Glutamatergic neuron (in vitro differentiated cells): ENCODE results near the gene ALKBH3. TPM values are rescaled to one million over a fixed set of nuclear protein-coding genes. Genes with fewer than 3 reads are reported as not detected.

Experiments
- DNase-seq: peaks from one replicate; pipeline ENCODE4 v3.0.0; 2022
- H3K27ac Mint-ChIP-seq: one replicate; pipeline ENCODE4 v1.8.0; 2020; ENCODE audit warnings: mild to moderate bottlenecking, mixed read lengths, inconsistent platforms; ENCODE audit not compliant: unreplicated experiment
- H3K27me3 Mint-ChIP-seq: one replicate; pipeline ENCODE4 v1.8.0; 2020; ENCODE audit warnings: mild to moderate bottlenecking, moderate library complexity, mixed read lengths, inconsistent platforms; ENCODE audit not compliant: unreplicated experiment
- H3K36me3 Mint-ChIP-seq: one replicate; pipeline ENCODE4 v1.8.0; 2020; ENCODE audit warnings: mild to moderate bottlenecking, mixed read lengths, inconsistent platforms; ENCODE audit not compliant: unreplicated experiment
- H3K4me1 Mint-ChIP-seq: one replicate; pipeline ENCODE4 v1.8.0; 2020; ENCODE audit warnings: mild to moderate bottlenecking, low read depth, mixed read lengths, inconsistent platforms; ENCODE audit not compliant: unreplicated experiment
- H3K4me3 Mint-ChIP-seq: one replicate; pipeline ENCODE4 v1.8.0; 2020; ENCODE audit warnings: mild to moderate bottlenecking, mixed read lengths, inconsistent platforms; ENCODE audit not compliant: unreplicated experiment
- H3K9me3 Mint-ChIP-seq: one replicate; pipeline ENCODE4 v1.8.0; 2020; ENCODE audit warnings: mild to moderate bottlenecking, moderate library complexity, mixed read lengths, inconsistent platforms; ENCODE audit not compliant: unreplicated experiment
- total RNA-seq: library from RNA; stranded (reverse); fragmentation: NEBNext Ultra II Directional; extraction: Animal tissue kit (Norgen Biotek cat#: 25700); gene quantifications from one replicate; pipeline ENCODE4 v1.2.1, GENCODE V29; 2021; ENCODE audit not compliant: unreplicated experiment
- TF ChIP-seq, protein P1 (sequence below): fragments of 200-600 bp; sonication (generic); IDR thresholded peaks from one replicate; pipeline ENCODE4 v1.5.0; 2021; ENCODE audit not compliant: partially characterized antibody, unreplicated experiment

Gene ALKBH3
- total RNA-seq, 1 donor from 2014 or later: 30.4 TPM

DNA sequence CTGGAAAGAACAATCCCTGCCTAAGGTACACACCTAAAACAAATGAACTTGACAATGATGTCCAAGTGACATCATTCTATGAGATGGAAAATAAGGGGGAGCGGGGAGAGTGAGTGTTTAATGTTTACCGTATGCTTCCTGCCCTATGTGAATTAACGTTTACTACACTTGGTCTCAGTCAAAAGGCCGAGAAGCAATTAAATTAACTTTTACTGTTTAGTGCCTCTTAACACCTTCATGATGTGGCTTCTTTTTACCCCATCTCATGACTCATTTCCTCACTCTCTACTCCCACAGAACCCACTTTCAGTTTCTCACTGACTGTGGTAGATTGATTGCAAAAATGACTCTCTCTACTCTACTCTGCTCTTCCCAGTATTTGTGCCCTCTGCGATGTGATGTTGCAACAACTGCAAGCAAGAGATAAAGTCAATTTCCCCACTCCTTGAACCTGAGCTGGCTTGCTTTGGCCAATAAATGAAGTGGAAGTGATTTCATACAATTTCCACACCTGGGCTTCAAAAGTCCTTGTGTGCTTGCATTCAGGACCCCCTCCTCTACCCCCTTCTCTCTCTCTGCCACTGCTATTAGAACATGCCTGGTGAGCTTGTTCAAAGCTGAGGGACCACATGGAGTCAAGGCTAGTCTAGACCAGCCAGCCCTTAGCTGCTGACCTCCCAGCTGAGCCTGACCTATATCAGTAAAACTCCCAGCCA, 11.6 kb upstream of the ALKBH3 start:
- TF ChIP-seq, protein P1, sequence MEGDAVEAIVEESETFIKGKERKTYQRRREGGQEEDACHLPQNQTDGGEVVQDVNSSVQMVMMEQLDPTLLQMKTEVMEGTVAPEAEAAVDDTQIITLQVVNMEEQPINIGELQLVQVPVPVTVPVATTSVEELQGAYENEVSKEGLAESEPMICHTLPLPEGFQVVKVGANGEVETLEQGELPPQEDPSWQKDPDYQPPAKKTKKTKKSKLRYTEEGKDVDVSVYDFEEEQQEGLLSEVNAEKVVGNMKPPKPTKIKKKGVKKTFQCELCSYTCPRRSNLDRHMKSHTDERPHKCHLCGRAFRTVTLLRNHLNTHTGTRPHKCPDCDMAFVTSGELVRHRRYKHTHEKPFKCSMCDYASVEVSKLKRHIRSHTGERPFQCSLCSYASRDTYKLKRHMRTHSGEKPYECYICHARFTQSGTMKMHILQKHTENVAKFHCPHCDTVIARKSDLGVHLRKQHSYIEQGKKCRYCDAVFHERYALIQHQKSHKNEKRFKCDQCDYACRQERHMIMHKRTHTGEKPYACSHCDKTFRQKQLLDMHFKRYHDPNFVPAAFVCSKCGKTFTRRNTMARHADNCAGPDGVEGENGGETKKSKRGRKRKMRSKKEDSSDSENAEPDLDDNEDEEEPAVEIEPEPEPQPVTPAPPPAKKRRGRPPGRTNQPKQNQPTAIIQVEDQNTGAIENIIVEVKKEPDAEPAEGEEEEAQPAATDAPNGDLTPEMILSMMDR: no peak
- Mint-ChIP-seq H3K27me3 (peaks cover 5% of the 10 kb centered on the region), H3K27ac (no peak overlapping the region), H3K4me3 (no peak overlapping the region), H3K4me1 (no peaks in the 10 kb centered on the region), H3K9me3 (no peaks in the 10 kb centered on the region), H3K36me3 (no peaks in the 10 kb centered on the region)
- no peak for DNase-seq

DNA sequence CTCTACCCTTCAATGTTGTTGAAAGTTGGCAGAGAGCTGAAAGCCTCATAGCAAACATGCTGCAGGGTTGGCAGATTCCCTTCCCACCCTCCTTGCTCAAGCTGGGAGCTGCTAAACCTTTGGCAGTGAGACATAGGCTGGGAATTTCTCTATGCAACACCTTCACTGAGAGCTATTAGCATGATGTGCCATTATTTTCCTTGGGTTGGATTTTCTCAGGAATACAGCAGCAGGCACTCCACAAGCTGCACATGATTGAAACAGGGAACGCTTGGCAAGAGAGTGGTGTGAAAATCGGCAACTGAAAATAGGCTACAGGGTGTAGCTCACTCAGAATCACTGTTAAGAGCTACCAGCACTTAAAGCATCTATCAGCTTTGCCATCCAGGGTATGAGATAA, 9.6 kb upstream of the ALKBH3 start:
- no peaks in the 10 kb centered on the region for H3K4me1 Mint-ChIP-seq
- peaks cover 5% of the 10 kb centered on the region for H3K27me3 Mint-ChIP-seq
- TF ChIP-seq, protein P1: no peak
- no peak overlapping the region for H3K4me3 Mint-ChIP-seq
- no peak for DNase-seq
- H3K27ac Mint-ChIP-seq: no peak overlapping the region
- no peaks in the 10 kb centered on the region for H3K9me3 Mint-ChIP-seq
- H3K36me3 Mint-ChIP-seq: no peaks in the 10 kb centered on the region

DNA sequence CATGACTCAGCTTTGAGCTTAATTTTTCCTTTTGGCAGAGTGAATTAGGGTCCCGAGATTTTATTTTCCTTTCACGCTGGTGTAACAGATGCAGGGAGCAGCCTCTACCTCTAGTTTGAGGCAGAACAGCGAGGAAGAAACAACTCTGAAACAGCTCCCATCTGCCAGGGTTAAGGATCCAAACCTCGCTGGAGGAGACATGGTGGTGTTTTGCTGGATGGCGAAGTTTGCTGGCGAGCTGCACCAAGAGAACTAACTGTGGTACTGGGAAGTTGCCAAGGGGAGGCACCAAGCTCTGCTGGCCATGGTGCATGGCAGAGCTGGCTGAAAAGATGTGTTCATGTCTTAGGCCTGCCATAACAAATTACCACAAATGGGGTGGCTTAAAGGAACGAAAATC, 7.6 kb upstream of the ALKBH3 start:
- H3K4me1 Mint-ChIP-seq: no peaks in the 10 kb centered on the region
- no peak overlapping the region for H3K4me3 Mint-ChIP-seq
- H3K36me3 Mint-ChIP-seq: no peaks in the 10 kb centered on the region
- no peak for DNase-seq
- TF ChIP-seq, protein P1: no peak
- H3K9me3 Mint-ChIP-seq: no peaks in the 10 kb centered on the region
- no peak overlapping the region for H3K27ac Mint-ChIP-seq
- peaks cover 7% of the 10 kb centered on the region for H3K27me3 Mint-ChIP-seq

DNA sequence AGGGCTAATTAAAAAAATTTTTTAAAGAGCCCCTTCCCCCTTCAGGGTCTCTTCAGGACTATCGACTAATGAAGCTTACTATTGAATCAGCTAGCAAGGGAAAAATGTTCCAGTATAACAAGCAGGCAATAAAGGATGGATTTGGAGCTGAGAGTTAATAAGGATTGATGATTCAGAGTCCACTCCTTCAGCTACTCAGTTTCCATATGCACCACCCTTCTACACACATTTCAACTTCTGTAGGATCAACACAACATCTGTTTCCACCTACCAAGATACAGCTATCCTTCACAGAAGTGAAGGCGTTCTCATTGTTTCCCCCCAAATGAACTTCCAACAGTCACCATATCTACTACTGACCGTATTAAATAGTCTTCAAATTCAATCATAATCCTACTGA, 6.6 kb upstream of the ALKBH3 start:
- TF ChIP-seq, protein P1: no peak
- H3K27ac Mint-ChIP-seq: no peak overlapping the region
- H3K27me3 Mint-ChIP-seq: peaks cover 9% of the 10 kb centered on the region
- no peak overlapping the region for H3K4me3 Mint-ChIP-seq
- H3K36me3 Mint-ChIP-seq: no peaks in the 10 kb centered on the region
- no peak for DNase-seq
- H3K4me1 Mint-ChIP-seq: no peaks in the 10 kb centered on the region
- peaks cover under 1% of the 10 kb centered on the region for H3K9me3 Mint-ChIP-seq

DNA sequence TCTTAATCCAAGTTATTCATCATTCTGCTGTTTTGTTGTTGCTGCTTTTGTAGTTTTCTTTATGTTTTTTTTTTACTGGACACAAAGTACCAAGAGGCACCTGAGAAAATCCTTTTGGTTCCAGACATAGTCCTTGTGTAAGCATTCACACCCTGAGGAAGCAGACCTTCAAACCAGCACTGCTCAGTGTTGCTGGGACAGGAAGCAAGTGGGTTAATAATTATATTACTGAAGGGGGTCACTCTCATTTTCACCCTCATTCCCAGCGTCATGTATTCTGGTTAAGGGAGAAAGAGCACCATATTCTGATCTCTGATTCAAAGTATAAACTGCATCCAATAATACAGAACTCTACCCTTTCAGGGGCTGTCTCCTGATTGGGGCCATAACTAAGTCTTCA, 5.9 kb upstream of the ALKBH3 start:
- TF ChIP-seq, protein P1: no peak
- Mint-ChIP-seq H3K4me1 (no peaks in the 10 kb centered on the region), H3K27me3 (peaks cover 6% of the 10 kb centered on the region), H3K36me3 (no peaks in the 10 kb centered on the region), H3K9me3 (peaks cover 2% of the 10 kb centered on the region), H3K4me3 (no peak overlapping the region), H3K27ac (no peak overlapping the region)
- DNase-seq: no peak
